PC-9 (cell line): ENCODE data around the gene IQCK. TPM values are rescaled to one million over a fixed set of nuclear protein-coding genes. Genes with fewer than 3 reads are reported as not detected.

Experiments used
- Bru-seq: library from RNA; stranded (reverse); fragments of 400-500 nt; gene quantifications from one replicate; lab custom pipeline; 2021; lab: Mats Ljungman, UMichigan
- BruChase-seq, 2 experiments: library from RNA; stranded (reverse); fragments of 400-500 nt; gene quantifications; one replicate each; lab custom pipeline; 2021; lab: Mats Ljungman, UMichigan
- BruUV-seq: library from RNA; stranded (reverse); fragments of 400-500 nt; replicated peaks from 2 replicates; lab custom pipeline; 2021; lab: Mats Ljungman, UMichigan
- CTCF ChIA-PET: fragments of 300-600 bp; sonication (Branson Sonifier 250); formaldehyde crosslinking; loops from one replicate; lab custom pipeline; 2022; ENCODE audit warnings: antibody characterized with exemption; lab: Charles Lee
- POLR2A ChIA-PET: fragments of 300-600 bp; sonication (Branson Sonifier 250); formaldehyde crosslinking; loops from one replicate; lab custom pipeline; 2022; ENCODE audit warnings: antibody characterized with exemption; ENCODE audit not compliant: unreplicated experiment; lab: Charles Lee
- DNase-seq, 2 experiments: peaks; one replicate each; pipeline versions ENCODE4 v3.0.0 to v3.0.0-alpha.2; 2015 to 2022; ENCODE audit warnings: mixed read lengths in 1 of 2
- H2AFZ ChIP-seq: fragments of 200-600 bp; sonication (generic); 2 replicates; pipeline ENCODE4 v1.8.1; 2017; ENCODE audit warnings: antibody characterized with exemption
- H3F3A ChIP-seq: fragments of 200-600 bp; sonication (generic); 2 replicates; pipeline ENCODE4 v1.8.1; 2017; ENCODE audit warnings: antibody characterized with exemption, mild to moderate bottlenecking, low read depth; ENCODE audit not compliant: insufficient read depth
- H3K27ac ChIP-seq: fragments of 200-600 bp; sonication (generic); 2 replicates; pipeline ENCODE4 v1.6.1; 2016; ENCODE audit warnings: mixed run types
- H3K27me3 ChIP-seq: fragments of 200-600 bp; sonication (generic); 2 replicates; pipeline ENCODE4 v1.6.1; 2016; ENCODE audit warnings: low read depth, mixed run types; ENCODE audit not compliant: insufficient read depth
- H3K36me3 ChIP-seq: fragments of 200-600 bp; sonication (generic); 2 replicates; pipeline ENCODE4 v1.6.1; 2016; ENCODE audit warnings: low read depth, mixed run types
- H3K4me1 ChIP-seq: fragments of 200-600 bp; sonication (generic); replicated peaks from 2 replicates; pipeline ENCODE4 v1.6.1; 2016; ENCODE audit warnings: mixed run types; ENCODE audit not compliant: insufficient read depth
- H3K4me2 ChIP-seq: fragments of 200-600 bp; sonication (generic); 2 replicates; pipeline ENCODE4 v1.6.1; 2017; ENCODE audit warnings: mixed run types
- H3K4me3 ChIP-seq: fragments of 200-600 bp; sonication (generic); 2 replicates; pipeline ENCODE4 v1.6.1; 2016; ENCODE audit warnings: mixed run types
- H3K79me2 ChIP-seq: fragments of 200-600 bp; sonication (generic); 2 replicates; pipeline ENCODE4 v1.6.1; 2017; ENCODE audit warnings: low read depth, mixed run types
- H3K9me2 ChIP-seq: fragments of 200-600 bp; sonication (generic); 2 replicates; pipeline ENCODE4 v1.8.1; 2017; ENCODE audit warnings: mild to moderate bottlenecking; ENCODE audit not compliant: insufficient read depth
- H3K9me3 ChIP-seq: fragments of 200-600 bp; sonication (generic); 2 replicates; pipeline ENCODE4 v1.8.1; 2016; ENCODE audit warnings: low read depth; ENCODE audit not compliant: insufficient read depth
- H4K20me1 ChIP-seq: fragments of 200-600 bp; sonication (generic); 2 replicates; pipeline ENCODE4 v1.8.1; 2017; ENCODE audit not compliant: insufficient read depth
- EZH2 ChIP-seq: fragments of 200-600 bp; sonication (generic); IDR thresholded peaks from 2 replicates; pipeline ENCODE4 v1.8.0; 2017; ENCODE audit warnings: antibody characterized with exemption, low read depth
- intact Hi-C: fragments of 100-400 bp; cut with micrococcal nuclease; formaldehyde crosslinking; loops from one replicate; pipeline ENCODE4 v1.10.0; 2022; ENCODE audit not compliant: unreplicated experiment
- long read RNA-seq: library from polyadenylated mRNA; stranded (forward); transcript quantifications from one replicate; pipeline ENCODE4 v2.0.0, GENCODE V29; 2022
- total RNA-seq: library from RNA; stranded (reverse); gene quantifications from 2 replicates; pipeline ENCODE4 v1.2.3, GENCODE V29; 2021
- TF ChIP-seq, protein P1 (sequence below): fragments of 200-600 bp; sonication (generic); conservative IDR thresholded peaks from 2 replicates; pipeline ENCODE4 v1.6.1; 2017; ENCODE audit warnings: mixed run types, antibody characterized with exemption, mild to moderate bottlenecking, moderate library complexity

Gene IQCK, protein sequence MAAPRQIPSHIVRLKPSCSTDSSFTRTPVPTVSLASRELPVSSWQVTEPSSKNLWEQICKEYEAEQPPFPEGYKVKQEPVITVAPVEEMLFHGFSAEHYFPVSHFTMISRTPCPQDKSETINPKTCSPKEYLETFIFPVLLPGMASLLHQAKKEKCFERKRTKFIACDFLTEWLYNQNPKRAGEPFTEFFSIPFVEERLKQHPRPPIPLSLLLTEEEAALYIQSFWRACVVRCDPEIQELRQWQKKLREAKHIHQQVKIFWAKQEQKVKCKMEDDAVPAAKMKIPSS
- total RNA-seq (21.0 and 21.6 TPM in 2 replicates), Bru-seq, nascent RNA (percentile 72 among the genes with signal in this experiment), BruChase-seq, experiment 1, labeled RNA remaining after a 2-hour chase (percentile 70 among the genes with signal in this experiment), BruChase-seq, experiment 2, labeled RNA remaining after a 6-hour chase (percentile 60 among the genes with signal in this experiment)
- long read RNA-seq, partial matches to known transcripts = 18 of 46 reads
- long read RNA-seq, other reads (novel, unspliced or antisense) = 24 of 46 reads

DNA sequence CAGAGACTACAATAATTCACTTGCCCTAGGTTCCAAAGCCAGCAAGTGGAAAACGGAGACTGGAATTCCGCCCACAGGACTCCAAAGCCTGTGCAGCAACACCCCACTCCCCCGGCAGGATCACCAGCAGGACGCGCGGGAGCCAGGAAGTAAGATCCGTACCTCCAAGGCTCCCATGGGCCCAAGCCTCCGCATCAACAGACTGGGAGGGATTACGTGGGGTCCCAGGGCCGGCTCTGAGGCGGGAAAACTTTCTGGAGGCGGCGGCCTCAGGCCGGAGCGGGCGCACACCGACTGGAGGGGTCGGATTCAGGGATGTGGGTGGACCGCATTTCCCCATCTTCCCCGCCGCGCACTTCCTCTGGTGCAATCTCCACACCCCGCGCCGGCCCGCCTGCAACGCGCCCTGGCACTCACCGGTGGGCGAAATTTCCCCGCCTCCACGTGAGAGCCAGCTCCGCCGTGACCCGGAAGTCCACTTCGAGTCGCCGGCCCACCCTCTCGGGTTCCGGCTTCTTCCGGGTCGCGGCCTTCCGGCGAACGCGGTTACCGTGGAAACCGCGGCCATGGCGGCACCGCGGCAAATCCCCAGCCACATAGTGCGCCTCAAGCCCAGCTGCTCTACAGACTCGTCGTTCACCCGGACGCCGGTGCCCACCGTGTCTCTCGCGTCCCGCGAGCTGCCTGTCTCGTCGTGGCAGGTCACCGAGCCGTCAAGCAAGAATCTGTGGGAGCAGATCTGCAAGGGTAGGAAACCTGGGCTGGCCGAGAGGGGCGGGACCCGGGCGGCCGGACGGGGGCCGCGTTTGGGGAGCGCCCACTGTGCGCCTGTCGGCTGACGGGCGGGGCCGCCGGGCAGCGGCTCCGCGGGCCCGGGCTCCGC lies at the start of gene IQCK, which contains the start of gene KNOP1:
IQCK (plus strand) TSS at position 531 of the 883 bp plus-strand sequence; CDS start at position 567, 36 bp downstream.
KNOP1 (minus strand) TSS at position 487 of the 883 bp plus-strand sequence. CDS start 3,192 bp downstream, outside the sequence.
- ChIA-PET CTCF (no interaction called here), POLR2A (interaction anchor here (0.5 to 0.7 kb wide), 5 partner anchors 14 to 38 kb away, joined by 3 to 14 read pairs (median 3); no protein-coding TSS in a partner anchor)
- Histone ChIP-seq H3K4me3 (peak within 1 kb of the TSS; percentile 97), H3K4me2 (peak within 1 kb of the TSS; percentile 99), H3K9me3 (no peaks in the 10 kb centered on the region), H3F3A (peaks cover 13% of the 10 kb centered on the region), H3K27me3 (no peaks in the 10 kb centered on the region), H2AFZ (peak within 1 kb of the TSS; percentile 87), H3K79me2 (peaks cover 82% of the 10 kb centered on the region), H3K9me2 (no peaks in the 10 kb centered on the region), H4K20me1 (peaks cover 6% of the 10 kb centered on the region), H3K36me3 (peaks cover 13% of the 10 kb centered on the region; the same call in 1 of the 2 replicates), H3K4me1 (peaks cover 25% of the 10 kb centered on the region), H3K27ac (peak within 1 kb of the TSS; percentile 55)
- intact Hi-C loops = loop anchor here (1.0 to 10.0 kb wide), 3 partner anchors 36 to 114 kb away; no protein-coding TSS in a partner anchor
- TF ChIP-seq, protein P1, sequence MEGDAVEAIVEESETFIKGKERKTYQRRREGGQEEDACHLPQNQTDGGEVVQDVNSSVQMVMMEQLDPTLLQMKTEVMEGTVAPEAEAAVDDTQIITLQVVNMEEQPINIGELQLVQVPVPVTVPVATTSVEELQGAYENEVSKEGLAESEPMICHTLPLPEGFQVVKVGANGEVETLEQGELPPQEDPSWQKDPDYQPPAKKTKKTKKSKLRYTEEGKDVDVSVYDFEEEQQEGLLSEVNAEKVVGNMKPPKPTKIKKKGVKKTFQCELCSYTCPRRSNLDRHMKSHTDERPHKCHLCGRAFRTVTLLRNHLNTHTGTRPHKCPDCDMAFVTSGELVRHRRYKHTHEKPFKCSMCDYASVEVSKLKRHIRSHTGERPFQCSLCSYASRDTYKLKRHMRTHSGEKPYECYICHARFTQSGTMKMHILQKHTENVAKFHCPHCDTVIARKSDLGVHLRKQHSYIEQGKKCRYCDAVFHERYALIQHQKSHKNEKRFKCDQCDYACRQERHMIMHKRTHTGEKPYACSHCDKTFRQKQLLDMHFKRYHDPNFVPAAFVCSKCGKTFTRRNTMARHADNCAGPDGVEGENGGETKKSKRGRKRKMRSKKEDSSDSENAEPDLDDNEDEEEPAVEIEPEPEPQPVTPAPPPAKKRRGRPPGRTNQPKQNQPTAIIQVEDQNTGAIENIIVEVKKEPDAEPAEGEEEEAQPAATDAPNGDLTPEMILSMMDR = no peak
- no peak for TF ChIP-seq EZH2
- DNase-seq = peak; percentile 74 to 91
- TSS peak; percentile 43 for BruUV-seq

DNA sequence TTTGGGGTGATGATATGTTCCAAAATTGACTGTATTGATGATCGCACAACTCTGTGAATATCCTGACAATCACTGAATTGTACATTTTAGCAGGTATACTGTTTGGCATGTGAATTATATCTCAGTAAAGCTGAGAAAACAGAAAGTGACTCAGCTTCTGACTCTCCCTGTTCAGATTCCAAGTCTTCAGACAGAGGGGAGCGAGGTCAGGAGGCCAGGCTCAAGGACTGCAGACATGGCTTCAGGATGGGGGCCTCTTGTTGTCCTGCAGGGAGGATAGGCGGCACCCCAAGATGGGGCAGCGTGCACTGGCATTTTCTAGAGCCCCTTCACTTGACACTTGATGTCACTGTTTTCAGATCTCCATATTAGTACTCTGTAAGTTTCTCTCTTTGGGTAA lies 45.7 kb upstream of the IQCK start:
- Histone ChIP-seq H3K36me3 (no peaks in the 10 kb centered on the region), H4K20me1 (no peaks in the 10 kb centered on the region), H3K4me3 (no peak overlapping the region), H3K4me2 (no peak overlapping the region), H3K27ac (no peak overlapping the region), H3K9me3 (no peaks in the 10 kb centered on the region), H3K79me2 (no peaks in the 10 kb centered on the region), H2AFZ (no peak overlapping the region), H3K4me1 (no peaks in the 10 kb centered on the region), H3K27me3 (no peaks in the 10 kb centered on the region), H3K9me2 (no peaks in the 10 kb centered on the region), H3F3A (no peaks in the 10 kb centered on the region)
- CTCF ChIA-PET = interaction anchor here (0.6 kb wide), 1 partner anchor 43 kb away, joined by 8 read pairs; no protein-coding TSS in a partner anchor
- BruUV-seq = no TSS peak
- POLR2A ChIA-PET = no interaction called here
- intact Hi-C loops = no loop called here
- DNase-seq = no peak
- TF ChIP-seq, protein P1 = no peak
- TF ChIP-seq EZH2 = no peak

- CTCF ChIA-PET = no interaction called here
- intact Hi-C loops = no loop called here
- no peak overlapping the region for H3K27ac ChIP-seq
Observed at GRCh38 chr16:19674485-19674884, 43.6 kb upstream of the IQCK start.

More at GRCh38 chr16:19674485-19674884, 43.6 kb upstream of the IQCK start:
- Histone ChIP-seq H3K9me3 (no peaks in the 10 kb centered on the region), H4K20me1 (no peaks in the 10 kb centered on the region), H3K4me3 (no peak overlapping the region), H3F3A (no peaks in the 10 kb centered on the region), H3K9me2 (no peaks in the 10 kb centered on the region), H3K79me2 (no peaks in the 10 kb centered on the region), H3K36me3 (no peaks in the 10 kb centered on the region), H3K4me1 (no peaks in the 10 kb centered on the region), H3K4me2 (no peak overlapping the region), H3K27me3 (no peaks in the 10 kb centered on the region), H2AFZ (no peak overlapping the region)
- POLR2A ChIA-PET = interaction anchor here (0.6 kb wide), 1 partner anchor 27 kb away, joined by 3 read pairs; no protein-coding TSS in a partner anchor
- no peak for TF ChIP-seq EZH2
- TF ChIP-seq, protein P1 = no peak
- no peak for DNase-seq
- BruUV-seq = no TSS peak
